ENCODE results near the gene CEP57L1.

- TF ChIP-seq EZH2 (IDR thresholded peaks at IDR 0.05; ENCODE audit: borderline replicate concordance, insufficient read depth, low read length, poor library complexity, severe bottlenecking) (no peak), SMC3 (conservative IDR thresholded peaks at IDR 0.05; ENCODE audit: poor library complexity) (no peak)
Observed at GRCh38 chr6:109186012-109186411, 90.7 kb downstream of the CEP57L1 start.
